ENCODE measurements around the gene ANKS1B. TPM values are rescaled to one million over a fixed set of nuclear protein-coding genes. Genes with fewer than 3 reads are reported as not detected.

Gene ANKS1B
- total RNA-seq, 4 donors from 2014 or later: 34.5 to 81.9 (median 71.1) TPM

- intact Hi-C loops (cut with DNase I): no loop called here
- DNase-seq: no peak
- no peaks in the 10 kb centered on the region for H3K4me1 ChIP-seq
- no peaks in the 10 kb centered on the region for H3K27me3 ChIP-seq
- H3K9me3 ChIP-seq: no peaks in the 10 kb centered on the region
- TF ChIP-seq POLR2A (IDR thresholded peaks at IDR 0.05) (no peak), CTCF (IDR thresholded peaks at IDR 0.05) (no peak)
- H3K36me3 ChIP-seq: peaks cover 3 to 10% of the 10 kb centered on the region in 2 donors
- no peak overlapping the region for H3K27ac ChIP-seq
- H3K4me3 ChIP-seq (replicated peaks in 1 of 3): no peak overlapping the region
- WGBS, 2 donors: 92 to 96% methylated on average over 5 of the region's 5 CpGs
Measured at GRCh38 chr12:98727196-98727595, 1257.5 kb downstream of the ANKS1B start.

GRCh38 chr12:98725476-98726247 lies 1259.1 kb downstream of the ANKS1B start:
- DNase-seq: peak; percentile 37 to 46

GRCh38 chr12:98724384-98725155 lies 1260.2 kb downstream of the ANKS1B start:
- Histone ChIP-seq H3K4me1 (no peaks in the 10 kb centered on the region), H3K9me3 (no peaks in the 10 kb centered on the region), H3K36me3 (peaks cover 3 to 7% of the 10 kb centered on the region in 2 donors), H3K27ac (no peak overlapping the region), H3K27me3 (no peaks in the 10 kb centered on the region), H3K4me3 (replicated peaks in 1 of 3) (no peak overlapping the region)
- intact Hi-C loops (cut with DNase I): no loop called here
- 95 to 96% methylated on average over 5 of the region's 5 CpGs for WGBS, 2 donors
- no peak for TF ChIP-seq CTCF (IDR thresholded peaks at IDR 0.05)
- TF ChIP-seq POLR2A (IDR thresholded peaks at IDR 0.05): no peak
- DNase-seq: no peak

More at GRCh38 chr12:98725476-98726247, 1259.1 kb downstream of the ANKS1B start:
- Histone ChIP-seq H3K36me3 (peaks cover 3 to 7% of the 10 kb centered on the region in 2 donors), H3K4me3 (replicated peaks in 1 of 3) (no peak overlapping the region), H3K9me3 (no peaks in the 10 kb centered on the region), H3K4me1 (no peaks in the 10 kb centered on the region), H3K27me3 (no peaks in the 10 kb centered on the region), H3K27ac (no peak overlapping the region)
- TF ChIP-seq CTCF (IDR thresholded peaks at IDR 0.05): no peak
- no peak for TF ChIP-seq POLR2A (IDR thresholded peaks at IDR 0.05)
- intact Hi-C loops (cut with DNase I): no loop called here
- whole genome bisulfite sequencing, 2 donors: 65 to 73% methylated on average over 5 of the region's 5 CpGs

GRCh38 chr12:98721204-98721702 lies 1263.5 kb downstream of the ANKS1B start:
- H3K9me3 ChIP-seq: no peaks in the 10 kb centered on the region
- 93 to 95% methylated on average over 2 of the region's 2 CpGs for WGBS, 2 donors
- no peak for DNase-seq
- TF ChIP-seq CTCF (IDR thresholded peaks at IDR 0.05) (no peak), POLR2A (IDR thresholded peaks at IDR 0.05) (no peak)
- H3K27ac ChIP-seq: no peak overlapping the region
- no peaks in the 10 kb centered on the region for H3K4me1 ChIP-seq
- no peaks in the 10 kb centered on the region for H3K27me3 ChIP-seq
- no peak overlapping the region for H3K4me3 ChIP-seq (replicated peaks in 1 of 3)
- intact Hi-C loops (cut with DNase I): no loop called here
- H3K36me3 ChIP-seq: peaks cover 0 to 7% of the 10 kb centered on the region in 2 donors

All from thyroid gland (tissue), 4 donors.